ENCODE data around the gene GLYR1.

GLYR1 gene

GRCh38 chr16:4847774-4848587 is 893 bp upstream of the GLYR1 start:
- DNase-seq (ENCODE audit: low spot score), result peak; percentile 19

- DNase-seq (ENCODE audit: low spot score), result no peak
These were observed 586 bp downstream of the GLYR1 start for GRCh38 chr16:4846503-4846900.

- DNase-seq (ENCODE audit: low spot score), result no peak
These were observed 6.1 kb downstream of the GLYR1 start for GRCh38 chr16:4840984-4841383.

- DNase-seq (ENCODE audit: low spot score), result no peak
These were observed 7.1 kb downstream of the GLYR1 start for GRCh38 chr16:4839942-4840341.

- DNase-seq (ENCODE audit: low spot score), result no peak
These were observed 9.2 kb downstream of the GLYR1 start for GRCh38 chr16:4837733-4838501.

- no peak for DNase-seq (ENCODE audit: low spot score)
These were observed 10.4 kb downstream of the GLYR1 start for GRCh38 chr16:4836727-4837126.

GRCh38 chr16:4833584-4833983 is 13.5 kb downstream of the GLYR1 start:
- no peak for DNase-seq (ENCODE audit: low spot score)

GRCh38 chr16:4832698-4833343 is 14.3 kb downstream of the GLYR1 start:
- DNase-seq (ENCODE audit: low spot score), result no peak

GRCh38 chr16:4831616-4832015 is 15.5 kb downstream of the GLYR1 start:
- no peak for DNase-seq (ENCODE audit: low spot score)

GRCh38 chr16:4830408-4830807 is 16.7 kb downstream of the GLYR1 start:
- no peak for DNase-seq (ENCODE audit: low spot score)

- DNase-seq (ENCODE audit: low spot score), result no peak
These were observed 18.3 kb downstream of the GLYR1 start for GRCh38 chr16:4828567-4829321.

- DNase-seq (ENCODE audit: low spot score), result no peak
These were observed 20.1 kb downstream of the GLYR1 start for GRCh38 chr16:4826980-4827379.

- no peak for DNase-seq (ENCODE audit: low spot score)
These were observed 20.6 kb downstream of the GLYR1 start for GRCh38 chr16:4826526-4826925.

GRCh38 chr16:4825196-4825595 is 21.9 kb downstream of the GLYR1 start:
- no peak for DNase-seq (ENCODE audit: low spot score)

- no peak for DNase-seq (ENCODE audit: low spot score)
These were observed 26.4 kb downstream of the GLYR1 start for GRCh38 chr16:4820652-4821051.

GRCh38 chr16:4814542-4815173 is 32.4 kb downstream of the GLYR1 start:
- no peak for DNase-seq (ENCODE audit: low spot score)

- no peak for DNase-seq (ENCODE audit: low spot score)
These were observed 33.0 kb downstream of the GLYR1 start for GRCh38 chr16:4814046-4814445.

GRCh38 chr16:4813251-4814003 is 33.7 kb downstream of the GLYR1 start:
- DNase-seq (ENCODE audit: low spot score), result no peak

- no peak for DNase-seq (ENCODE audit: low spot score)
These were observed 35.3 kb downstream of the GLYR1 start for GRCh38 chr16:4811773-4812172.

GRCh38 chr16:4811242-4811641 is 35.8 kb downstream of the GLYR1 start:
- no peak for DNase-seq (ENCODE audit: low spot score)

- no peak for DNase-seq (ENCODE audit: low spot score)
These were observed 40.8 kb downstream of the GLYR1 start for GRCh38 chr16:4806280-4806679.

Measured in CD4-positive, alpha-beta T cell treated with Interleukin-15 for 4 hours (primary cell).